ENCODE results near the gene NDUFS2.

DNA sequence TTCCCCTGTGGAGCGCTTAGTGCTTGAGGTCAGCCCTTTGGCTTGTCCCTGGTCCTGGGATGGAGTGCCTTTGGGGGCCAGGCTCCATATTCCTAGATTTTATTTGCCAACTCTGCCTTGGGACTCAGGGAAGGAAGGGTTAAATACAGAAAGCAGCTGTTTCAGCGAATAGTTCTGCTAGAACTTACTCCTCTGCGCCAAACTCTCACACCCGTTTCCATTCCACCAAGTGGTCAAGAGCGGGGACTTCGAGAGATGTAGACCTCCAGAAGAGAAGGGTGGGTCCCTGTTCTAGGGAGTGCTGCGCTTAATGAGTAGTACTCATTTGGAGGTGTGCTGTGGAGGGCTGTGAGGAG is 23.0 kb downstream of the NDUFS2 start:
- TF ChIP-seq POLR2A (IDR thresholded peaks at IDR 0.05; ENCODE audit: low read depth, low read length) (no peak), POLR2AphosphoS5 (IDR thresholded peaks at IDR 0.05; ENCODE audit: low read depth, low read length) (no peak)

All from GM12892 (cell line).